Cerebellar nuclear complex (tissue), 1 donor: ENCODE data around the gene EDEM1.

ENCODE experiments used
- DNase-seq, 2 experiments: peaks; one replicate each; lab custom pipeline; 2025; lab: John Stamatoyannopoulos, UW

EDEM1 gene

GRCh38 chr3:5198986-5199731, 11.7 kb downstream of the EDEM1 start:
- DNase-seq = no peak

- DNase-seq = no peak
Observed at GRCh38 chr3:5201536-5201935, 14.0 kb downstream of the EDEM1 start.

GRCh38 chr3:5202222-5202621, 14.7 kb downstream of the EDEM1 start:
- no peak for DNase-seq

GRCh38 chr3:5205165-5205941, 17.8 kb downstream of the EDEM1 start:
- DNase-seq = no peak

- DNase-seq = no peak
Observed at GRCh38 chr3:5210926-5211325, 23.4 kb downstream of the EDEM1 start.

GRCh38 chr3:5212628-5213573, 25.4 kb downstream of the EDEM1 start:
- DNase-seq = no peak

GRCh38 chr3:5213574-5213966, 26.1 kb downstream of the EDEM1 start:
- no peak for DNase-seq

GRCh38 chr3:5214352-5214751, 26.8 kb downstream of the EDEM1 start:
- DNase-seq = no peak

- no peak for DNase-seq
Observed at GRCh38 chr3:5217824-5218595, 30.5 kb downstream of the EDEM1 start.

- no peak for DNase-seq
Observed at GRCh38 chr3:5218815-5219214, 31.3 kb downstream of the EDEM1 start.

GRCh38 chr3:5219216-5219615, 31.7 kb downstream of the EDEM1 start:
- DNase-seq = no peak

- DNase-seq = no peak
Observed at GRCh38 chr3:5220193-5220592, 32.7 kb downstream of the EDEM1 start.

GRCh38 chr3:5220667-5221431, 33.3 kb downstream of the EDEM1 start:
- DNase-seq = no peak

- no peak for DNase-seq
Observed at GRCh38 chr3:5221701-5222100, 34.2 kb downstream of the EDEM1 start.

GRCh38 chr3:5222283-5223005, 34.9 kb downstream of the EDEM1 start:
- DNase-seq = no peak

GRCh38 chr3:5226783-5227182, 39.3 kb downstream of the EDEM1 start:
- no peak for DNase-seq

GRCh38 chr3:5227812-5228211, 40.3 kb downstream of the EDEM1 start:
- no peak for DNase-seq

GRCh38 chr3:5229414-5229813, 41.9 kb downstream of the EDEM1 start:
- DNase-seq = no peak

GRCh38 chr3:5231074-5231473, 43.6 kb downstream of the EDEM1 start:
- DNase-seq = no peak

GRCh38 chr3:5231487-5231886, 44.0 kb downstream of the EDEM1 start:
- DNase-seq = no peak
